CD4-positive, CD25-positive, alpha-beta regulatory T cell (primary cell): Measurements from ENCODE around the gene ADGRG1. TPM values are rescaled to one million over a fixed set of nuclear protein-coding genes. Genes with fewer than 3 reads are reported as not detected.

Source experiments
- ATAC-seq, 2 donors: fragments of 150-1000 bp; cut with Tn5 transposase; one replicate each; pipeline ENCODE4 v1.10.0; 2021; ENCODE audit warnings: low read depth in 2 of 2, moderate number of reproducible peaks in 2 of 2, moderate library complexity in 1 of 2
- DNase-seq, 3 donors: peaks; one replicate each; pipeline versions ENCODE4 v3.0.0 to v3.0.0-alpha.2; 2012 to 2022; ENCODE audit warnings: mixed read lengths in 1 of 3
- H3K27ac ChIP-seq: one replicate; pipeline ENCODE4 v1.7.0; 2013; ENCODE audit warnings: mild to moderate bottlenecking, low read length; ENCODE audit not compliant: insufficient read depth, poor library complexity, severe bottlenecking
- H3K27me3 ChIP-seq: one replicate; pipeline ENCODE4 v1.7.0; 2013; ENCODE audit warnings: low read length; ENCODE audit not compliant: control insufficient read depth, insufficient read depth
- H3K36me3 ChIP-seq: one replicate; pipeline ENCODE4 v1.7.0; 2013; ENCODE audit warnings: mild to moderate bottlenecking, low read length, moderate library complexity; ENCODE audit not compliant: control insufficient read depth, insufficient read depth
- H3K4me1 ChIP-seq: 2 replicates; pipeline ENCODE4 v1.7.0; 2013; ENCODE audit warnings: mild to moderate bottlenecking, low read length; ENCODE audit not compliant: insufficient read depth, control insufficient read depth, poor library complexity, severe bottlenecking
- H3K4me3 ChIP-seq: one replicate; pipeline ENCODE4 v1.7.0; 2013; ENCODE audit warnings: low read depth, mild to moderate bottlenecking, low read length, moderate library complexity
- H3K9me3 ChIP-seq, 2 experiments: 1 replicate in 1 of 2; 2 replicates in 1 of 2; pipeline ENCODE4 v1.7.0; 2013; ENCODE audit warnings: low read length in 2 of 2, mild to moderate bottlenecking in 1 of 2, moderate library complexity in 1 of 2; ENCODE audit not compliant: control insufficient read depth in 2 of 2
- H3K27ac Mint-ChIP-seq, 3 donors: one replicate each; pipeline ENCODE4 v1.8.0; 2020 to 2022; ENCODE audit warnings: mild to moderate bottlenecking in 3 of 3, mixed read lengths in 3 of 3, moderate library complexity in 2 of 3
- H3K27me3 Mint-ChIP-seq: one replicate; pipeline ENCODE4 v1.8.0; 2022; ENCODE audit warnings: mild to moderate bottlenecking, mixed read lengths
- H3K36me3 Mint-ChIP-seq: one replicate; pipeline ENCODE4 v1.8.0; 2020; ENCODE audit warnings: mixed read lengths
- H3K4me1 Mint-ChIP-seq, 4 donors: one replicate each; pipeline ENCODE4 v1.8.0; 2020 to 2022; ENCODE audit warnings: mixed read lengths in 4 of 4, mild to moderate bottlenecking in 1 of 4
- H3K4me3 Mint-ChIP-seq, 4 donors: one replicate each; pipeline ENCODE4 v1.8.0; 2020 to 2022; ENCODE audit warnings: mild to moderate bottlenecking in 4 of 4, mixed read lengths in 4 of 4, moderate library complexity in 3 of 4
- H3K9me3 Mint-ChIP-seq, 7 donors: one replicate each; pipeline ENCODE4 v1.8.0; 2020 to 2022; ENCODE audit warnings: mixed read lengths in 7 of 7, mild to moderate bottlenecking in 3 of 7, moderate library complexity in 2 of 7
- polyA plus RNA-seq, 4 donors: library from polyadenylated mRNA; unstranded; fragments of 300-500 nt; fragmentation: Illumina TruSeq; gene quantifications; one replicate each; pipeline ENCODE4 v1.2.3, GENCODE V29; 2021
- total RNA-seq: library from RNA; stranded (reverse); gene quantifications from one replicate; pipeline ENCODE4 v1.2.3, GENCODE V29; 2022

Gene ADGRG1
- total and polyA plus RNA-seq, 5 donors from 2014 or later: 0.16 to 1.2 (median 0.41) TPM; not detected in 1

- no peak for ATAC-seq
- Mint-ChIP-seq H3K9me3 (no peaks in the 10 kb centered on the region), H3K27ac (no peak overlapping the region)
Measured at GRCh38 chr16:57680842-57681375, 52.5 kb downstream of the ADGRG1 start.

GRCh38 chr16:57681950-57682728 lies 53.7 kb downstream of the ADGRG1 start:
- H3K4me3 ChIP-seq: no peak overlapping the region
- no peaks in the 10 kb centered on the region for H3K4me1 ChIP-seq
- no peaks in the 10 kb centered on the region for H3K36me3 Mint-ChIP-seq
- no peak overlapping the region for H3K27ac ChIP-seq
- ATAC-seq (no peak), DNase-seq (no peak)
- H3K27ac Mint-ChIP-seq: no peak overlapping the region
- no peaks in the 10 kb centered on the region for H3K9me3 Mint-ChIP-seq
- H3K27me3 Mint-ChIP-seq: no peaks in the 10 kb centered on the region
- H3K36me3 ChIP-seq: no peaks in the 10 kb centered on the region
- no peaks in the 10 kb centered on the region for H3K4me1 Mint-ChIP-seq
- no peaks in the 10 kb centered on the region for H3K9me3 ChIP-seq
- no peak overlapping the region for H3K4me3 Mint-ChIP-seq
- H3K27me3 ChIP-seq: no peaks in the 10 kb centered on the region

More at GRCh38 chr16:57680842-57681375, 52.5 kb downstream of the ADGRG1 start:
- Histone ChIP-seq H3K9me3 (no peaks in the 10 kb centered on the region), H3K4me1 (no peaks in the 10 kb centered on the region), H3K36me3 (no peaks in the 10 kb centered on the region), H3K4me3 (no peak overlapping the region), H3K27ac (no peak overlapping the region), H3K27me3 (no peaks in the 10 kb centered on the region)
- no peaks in the 10 kb centered on the region for H3K36me3 Mint-ChIP-seq
- no peaks in the 10 kb centered on the region for H3K4me1 Mint-ChIP-seq
- H3K27me3 Mint-ChIP-seq: no peaks in the 10 kb centered on the region
- H3K4me3 Mint-ChIP-seq: no peak overlapping the region
- no peak for DNase-seq

- Mint-ChIP-seq H3K4me3 (no peak overlapping the region), H3K27ac (no peak overlapping the region), H3K4me1 (peaks cover 0 to 2% (median 0%) of the 10 kb centered on the region in 4 donors), H3K36me3 (no peaks in the 10 kb centered on the region), H3K9me3 (no peaks in the 10 kb centered on the region), H3K27me3 (no peaks in the 10 kb centered on the region)
- ATAC-seq: no peak
- no peaks in the 10 kb centered on the region for H3K36me3 ChIP-seq
- no peak for DNase-seq
- no peak overlapping the region for H3K4me3 ChIP-seq
- H3K9me3 ChIP-seq: no peaks in the 10 kb centered on the region
- no peaks in the 10 kb centered on the region for H3K27me3 ChIP-seq
- H3K27ac ChIP-seq: no peak overlapping the region
- H3K4me1 ChIP-seq: no peaks in the 10 kb centered on the region
Measured at GRCh38 chr16:57682809-57683635, 54.6 kb downstream of the ADGRG1 start.

- H3K27ac Mint-ChIP-seq: peak overlapping the region in 1 of 3 donors; percentile 38
- ATAC-seq: no peak
- H3K27me3 ChIP-seq: no peaks in the 10 kb centered on the region
- no peaks in the 10 kb centered on the region for H3K9me3 Mint-ChIP-seq
- peaks cover 0 to 6% (median 0%) of the 10 kb centered on the region in 4 donors for H3K4me1 Mint-ChIP-seq
- H3K36me3 ChIP-seq: no peaks in the 10 kb centered on the region
- H3K4me3 ChIP-seq: no peak overlapping the region
- no peak overlapping the region for H3K4me3 Mint-ChIP-seq
- no peak overlapping the region for H3K27ac ChIP-seq
- H3K36me3 Mint-ChIP-seq: no peaks in the 10 kb centered on the region
- no peaks in the 10 kb centered on the region for H3K9me3 ChIP-seq
- H3K27me3 Mint-ChIP-seq: no peaks in the 10 kb centered on the region
- no peaks in the 10 kb centered on the region for H3K4me1 ChIP-seq
- DNase-seq: no peak
Measured at GRCh38 chr16:57683636-57684545, 55.5 kb downstream of the ADGRG1 start.

GRCh38 chr16:57684626-57685358 lies 56.4 kb downstream of the ADGRG1 start:
- Histone ChIP-seq H3K4me1 (peaks cover 2% of the 10 kb centered on the region), H3K36me3 (no peaks in the 10 kb centered on the region), H3K27ac (no peak overlapping the region), H3K4me3 (no peak overlapping the region), H3K9me3 (no peaks in the 10 kb centered on the region), H3K27me3 (no peaks in the 10 kb centered on the region)
- ATAC-seq: no peak
- no peak for DNase-seq
- H3K36me3 Mint-ChIP-seq: no peaks in the 10 kb centered on the region
- H3K4me3 Mint-ChIP-seq: no peak overlapping the region
- H3K4me1 Mint-ChIP-seq: peaks cover 0 to 7% (median 3%) of the 10 kb centered on the region in 4 donors
- H3K9me3 Mint-ChIP-seq: peaks cover 0 to 2% (median 0%) of the 10 kb centered on the region in 7 donors
- H3K27ac Mint-ChIP-seq: peak overlapping the region in 1 of 3 donors; percentile 38
- H3K27me3 Mint-ChIP-seq: no peaks in the 10 kb centered on the region

GRCh38 chr16:57685633-57686032 lies 57.2 kb downstream of the ADGRG1 start:
- Histone ChIP-seq H3K4me3 (no peak overlapping the region), H3K4me1 (peaks cover 7% of the 10 kb centered on the region), H3K27me3 (no peaks in the 10 kb centered on the region), H3K27ac (no peak overlapping the region), H3K36me3 (no peaks in the 10 kb centered on the region), H3K9me3 (no peaks in the 10 kb centered on the region)
- no peaks in the 10 kb centered on the region for H3K36me3 Mint-ChIP-seq
- DNase-seq (no peak), ATAC-seq (no peak)
- H3K27me3 Mint-ChIP-seq: no peaks in the 10 kb centered on the region
- H3K27ac Mint-ChIP-seq: no peak overlapping the region
- H3K4me1 Mint-ChIP-seq: peaks cover 0 to 11% (median 3%) of the 10 kb centered on the region in 4 donors
- no peak overlapping the region for H3K4me3 Mint-ChIP-seq
- peaks cover 0 to 2% (median 0%) of the 10 kb centered on the region in 7 donors for H3K9me3 Mint-ChIP-seq
